OCI-LY3 (cell line): ENCODE results near the gene TMEM184B.

ENCODE experiments used
- H2AFZ ChIP-seq: fragments of 200-600, 300-600 bp; shearing (Covaris generic); 2 replicates; pipeline ENCODE4 v1.6.0; 2014; ENCODE audit warnings: antibody characterized with exemption, low read depth, low read length
- H3K27ac ChIP-seq: fragments of 200-600, 300-600 bp; sonication (generic); 2 replicates; pipeline ENCODE4 v1.5.1; 2014; ENCODE audit warnings: mild to moderate bottlenecking, low read length, moderate library complexity, mixed read lengths
- H3K27me3 ChIP-seq: fragments of 200-600, 300-600 bp; sonication (generic); 2 replicates; pipeline ENCODE4 v1.6.1; 2014; ENCODE audit warnings: low read depth, low read length, mixed read lengths
- H3K36me3 ChIP-seq: fragments of 200-600, 300-600 bp; sonication (generic); replicated peaks from 2 replicates; pipeline ENCODE3; 2014; ENCODE audit warnings: low read depth, low read length, mixed read lengths
- H3K4me1 ChIP-seq: fragments of 300-600, 200-600 bp; sonication (generic); 2 replicates; pipeline ENCODE4 v1.6.1; 2014; ENCODE audit warnings: low read length, mixed read lengths
- H3K4me2 ChIP-seq: fragments of 200-600, 300-600 bp; sonication (generic); 2 replicates; pipeline ENCODE4 v1.6.1; 2014; ENCODE audit warnings: low read length, mixed read lengths
- H3K4me3 ChIP-seq: fragments of 300-600, 200-600 bp; sonication (generic); 2 replicates; pipeline ENCODE4 v1.5.1; 2014; ENCODE audit warnings: antibody characterized with exemption, mild to moderate bottlenecking, low read length, moderate library complexity
- H3K79me2 ChIP-seq: fragments of 300-600, 200-600 bp; shearing (Covaris generic); 2 replicates; pipeline ENCODE4 v1.6.1; 2014; ENCODE audit warnings: mild to moderate bottlenecking, low read length, mixed read lengths
- H3K9ac ChIP-seq: fragments of 300-600, 200-600 bp; shearing (Covaris generic); 2 replicates; pipeline ENCODE4 v1.6.0; 2014; ENCODE audit warnings: mild to moderate bottlenecking, low read length, moderate library complexity
- H3K9me3 ChIP-seq: fragments of 200-600, 300-600 bp; shearing (Covaris generic); 2 replicates; pipeline ENCODE4 v1.6.1; 2014; ENCODE audit warnings: low read length, mixed read lengths; ENCODE audit not compliant: insufficient read depth
- H4K20me1 ChIP-seq: fragments of 200-600, 300-600 bp; sonication (generic); 2 replicates; pipeline ENCODE4 v1.6.1; 2016; ENCODE audit warnings: low read length, mixed read lengths; ENCODE audit not compliant: insufficient read depth
- EZH2phosphoT487 ChIP-seq: fragments of 200-600 bp; shearing (Covaris generic); IDR thresholded peaks from 2 replicates; pipeline ENCODE4 v1.6.1; 2018; ENCODE audit warnings: antibody characterized with exemption, mixed run types, low read depth
- TF ChIP-seq, protein P1 (sequence below): fragments of 200-600, 300-600 bp; sonication (generic); IDR thresholded peaks from 2 replicates; pipeline ENCODE4 v1.5.1; 2014; ENCODE audit warnings: antibody characterized with exemption, low read length, low read depth

The TMEM184B gene

GRCh38 chr22:38309614-38310517 lies 37.1 kb upstream of the TMEM184B start:
- no peaks in the 10 kb centered on the region for H3K27me3 ChIP-seq
- peak overlapping the region; percentile 94 for H3K27ac ChIP-seq
- H2AFZ ChIP-seq, result no peak overlapping the region
- H3K4me1 ChIP-seq, result peaks cover 99% of the 10 kb centered on the region
- H4K20me1 ChIP-seq, result peaks cover 67% of the 10 kb centered on the region
- H3K36me3 ChIP-seq, result peaks cover 50% of the 10 kb centered on the region
- H3K4me3 ChIP-seq, result peak overlapping the region; percentile 4; the same call in 1 of the 2 replicates
- peak overlapping the region; percentile 11; the same call in 1 of the 2 replicates for H3K9ac ChIP-seq
- TF ChIP-seq, protein P1, sequence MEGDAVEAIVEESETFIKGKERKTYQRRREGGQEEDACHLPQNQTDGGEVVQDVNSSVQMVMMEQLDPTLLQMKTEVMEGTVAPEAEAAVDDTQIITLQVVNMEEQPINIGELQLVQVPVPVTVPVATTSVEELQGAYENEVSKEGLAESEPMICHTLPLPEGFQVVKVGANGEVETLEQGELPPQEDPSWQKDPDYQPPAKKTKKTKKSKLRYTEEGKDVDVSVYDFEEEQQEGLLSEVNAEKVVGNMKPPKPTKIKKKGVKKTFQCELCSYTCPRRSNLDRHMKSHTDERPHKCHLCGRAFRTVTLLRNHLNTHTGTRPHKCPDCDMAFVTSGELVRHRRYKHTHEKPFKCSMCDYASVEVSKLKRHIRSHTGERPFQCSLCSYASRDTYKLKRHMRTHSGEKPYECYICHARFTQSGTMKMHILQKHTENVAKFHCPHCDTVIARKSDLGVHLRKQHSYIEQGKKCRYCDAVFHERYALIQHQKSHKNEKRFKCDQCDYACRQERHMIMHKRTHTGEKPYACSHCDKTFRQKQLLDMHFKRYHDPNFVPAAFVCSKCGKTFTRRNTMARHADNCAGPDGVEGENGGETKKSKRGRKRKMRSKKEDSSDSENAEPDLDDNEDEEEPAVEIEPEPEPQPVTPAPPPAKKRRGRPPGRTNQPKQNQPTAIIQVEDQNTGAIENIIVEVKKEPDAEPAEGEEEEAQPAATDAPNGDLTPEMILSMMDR, result no peak
- TF ChIP-seq EZH2phosphoT487, result no peak
- H3K4me2 ChIP-seq, result peak overlapping the region; percentile 68
- no peaks in the 10 kb centered on the region for H3K9me3 ChIP-seq
- peaks cover 84% of the 10 kb centered on the region for H3K79me2 ChIP-seq

GRCh38 chr22:38308791-38309498 lies 36.1 kb upstream of the TMEM184B start:
- Histone ChIP-seq H2AFZ (no peak overlapping the region), H3K36me3 (peaks cover 55% of the 10 kb centered on the region), H3K4me3 (peak overlapping the region; percentile 7; the same call in 1 of the 2 replicates), H3K4me2 (peak overlapping the region; percentile 68), H3K4me1 (peaks cover 99% of the 10 kb centered on the region), H4K20me1 (peaks cover 66% of the 10 kb centered on the region), H3K9ac (peak overlapping the region; percentile 26; the same call in 1 of the 2 replicates), H3K9me3 (no peaks in the 10 kb centered on the region), H3K79me2 (peaks cover 84% of the 10 kb centered on the region), H3K27ac (peak overlapping the region; percentile 94), H3K27me3 (no peaks in the 10 kb centered on the region)
- no peak for TF ChIP-seq EZH2phosphoT487
- TF ChIP-seq, protein P1, result no peak

DNA sequence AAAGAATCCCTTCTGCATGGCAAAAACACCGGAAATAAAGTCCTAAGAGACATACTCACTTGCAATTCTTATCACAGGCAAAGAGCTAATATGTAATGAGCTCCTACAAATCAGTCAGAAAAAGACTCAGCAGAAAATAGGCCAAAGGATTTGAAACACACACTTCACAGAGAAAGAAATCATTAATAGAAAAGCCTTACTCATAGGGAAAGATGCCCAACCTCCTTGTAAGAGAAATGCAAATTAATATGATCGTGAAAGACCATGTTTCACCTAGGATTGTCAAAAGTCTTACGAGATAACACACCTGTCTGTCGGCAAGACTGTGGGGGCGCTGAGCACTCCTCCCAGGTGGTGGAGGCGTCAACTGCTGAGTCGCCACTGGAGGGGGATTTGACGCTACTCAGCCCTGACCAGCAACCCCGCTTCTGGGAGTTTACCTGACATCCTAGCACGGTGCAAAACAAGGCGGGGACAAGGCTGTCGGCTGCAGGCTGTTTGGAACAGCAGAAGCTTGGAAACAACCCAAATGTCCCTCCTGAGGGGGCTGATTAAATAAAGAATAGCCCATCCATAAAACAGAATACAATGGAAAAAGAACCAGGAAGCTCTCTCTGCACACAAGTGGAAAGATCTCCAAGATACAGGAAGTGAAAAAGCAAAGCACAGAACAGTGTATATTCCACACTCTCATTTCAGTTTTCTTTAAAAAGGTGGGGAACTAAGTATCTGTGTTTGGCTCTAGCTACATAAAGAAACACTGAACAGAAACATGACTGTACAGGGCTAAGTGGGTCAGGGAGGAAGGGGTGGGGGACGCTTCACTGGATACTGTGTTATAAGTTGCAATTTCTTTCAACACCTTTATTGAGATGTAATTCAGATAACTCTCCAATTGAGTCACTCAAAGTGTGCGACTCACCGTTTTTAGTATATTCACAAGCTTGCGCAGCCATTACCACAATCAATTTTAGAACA lies 33.0 kb upstream of the TMEM184B start:
- Histone ChIP-seq H3K4me3 (peak overlapping the region; percentile 56), H3K4me1 (peaks cover 71% of the 10 kb centered on the region), H3K27ac (peak overlapping the region; percentile 94), H3K27me3 (no peaks in the 10 kb centered on the region), H3K36me3 (peaks cover 55% of the 10 kb centered on the region), H3K79me2 (peaks cover 84% of the 10 kb centered on the region), H2AFZ (no peak overlapping the region), H3K9me3 (no peaks in the 10 kb centered on the region), H3K4me2 (peak overlapping the region; percentile 68), H3K9ac (peak overlapping the region; percentile 61), H4K20me1 (peaks cover 45% of the 10 kb centered on the region)
- TF ChIP-seq EZH2phosphoT487, result no peak
- TF ChIP-seq, protein P1, result peak; percentile 25; the same call in 1 of the 2 replicates
